ENCODE data around the gene PLIN4.

Gene PLIN4

DNA sequence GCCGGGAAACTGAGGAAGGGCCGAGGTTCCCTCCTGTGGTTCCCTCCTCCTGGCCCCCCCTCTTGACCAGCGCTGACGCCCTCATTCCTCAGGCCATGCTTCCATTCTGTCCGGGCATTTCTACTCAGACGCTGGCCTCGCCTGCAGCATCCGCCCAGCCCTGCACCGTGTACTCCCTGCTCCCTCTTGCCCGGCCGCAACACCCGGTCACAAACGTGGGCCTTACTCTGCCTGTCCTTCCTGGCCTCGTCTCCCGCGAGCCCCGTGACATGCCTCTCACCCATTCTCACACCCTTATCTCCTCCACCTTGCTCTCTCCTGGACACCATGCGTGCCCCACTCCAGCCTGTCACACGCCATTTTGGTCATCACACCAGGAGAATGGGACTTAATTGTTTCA, 34.9 kb downstream of the PLIN4 start:
- no peak for DNase-seq

DNA sequence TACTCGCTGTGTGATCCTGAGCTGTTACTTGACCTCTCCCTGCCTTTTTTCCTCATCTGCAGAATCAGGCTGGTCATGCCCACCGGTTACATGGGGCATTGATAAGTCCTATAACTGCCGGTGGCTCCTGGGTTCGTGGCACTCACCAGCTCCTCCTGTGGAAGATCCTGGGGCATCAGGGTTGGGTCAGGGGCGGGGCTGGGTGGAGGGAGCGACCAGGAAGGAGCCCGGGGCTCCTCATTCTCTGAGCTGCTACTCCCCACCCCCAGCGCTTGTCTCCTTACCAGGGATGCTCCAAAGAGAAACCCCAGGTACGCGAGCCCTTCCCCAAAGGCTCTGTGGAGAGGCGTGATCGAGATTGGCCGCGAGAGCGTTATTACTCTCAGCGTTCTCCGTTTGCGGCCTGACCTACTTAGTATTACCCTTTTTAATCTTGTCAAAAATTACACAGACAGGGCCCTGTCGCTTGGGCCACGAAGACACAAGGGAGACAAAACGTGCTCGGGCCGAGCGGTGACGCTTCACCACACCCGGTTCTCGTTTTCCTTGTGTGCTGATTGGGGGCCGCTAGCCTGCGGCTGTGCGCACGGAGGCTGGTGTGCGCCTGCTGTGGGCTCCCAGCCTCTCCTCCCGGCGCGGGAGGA, 35.4 kb downstream of the PLIN4 start:
- DNase-seq = no peak

GRCh38 chr19:4477034-4477801, 41.1 kb downstream of the PLIN4 start:
- no peak for DNase-seq

GRCh38 chr19:4474514-4475022, 43.7 kb downstream of the PLIN4 start:
- peak; percentile 42 to 65 for DNase-seq

DNA sequence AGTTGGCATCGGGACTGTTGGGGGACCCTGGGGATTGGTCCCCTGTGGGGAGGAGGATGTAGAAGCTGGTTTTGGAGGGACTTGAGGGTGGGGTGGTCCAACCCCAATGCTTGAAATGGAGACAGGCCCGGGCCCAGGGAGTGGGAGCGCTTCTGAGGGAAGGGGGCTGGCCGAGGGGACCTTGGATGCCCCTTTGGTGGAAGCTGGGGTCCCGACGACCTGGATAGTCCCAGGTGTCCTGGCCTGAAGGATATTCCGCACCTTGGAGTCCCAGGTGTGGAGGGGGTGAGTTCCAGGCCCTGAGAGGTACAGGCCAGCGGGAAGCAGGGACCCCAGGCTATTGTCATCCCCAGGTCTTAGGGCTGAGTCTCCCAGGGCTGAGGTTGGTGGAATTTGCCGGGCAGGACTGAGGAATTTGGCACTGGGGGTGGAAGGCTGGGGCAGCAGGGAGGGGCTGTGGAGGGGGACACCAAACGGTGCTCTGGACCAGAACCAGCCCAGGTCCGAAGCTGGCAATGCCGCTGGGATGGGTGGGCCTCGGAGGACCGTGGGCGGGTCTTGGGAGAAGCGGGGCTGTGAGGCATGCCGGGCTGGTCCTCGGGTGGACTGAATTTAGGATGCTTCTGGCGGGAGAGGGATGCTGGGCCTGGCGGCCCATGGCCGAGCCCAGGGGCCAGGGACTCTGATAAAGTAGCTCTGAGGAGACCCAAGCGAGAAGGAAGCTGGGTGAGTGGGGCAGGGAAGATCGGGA, 44.3 kb downstream of the PLIN4 start:
- no peak for DNase-seq

DNA sequence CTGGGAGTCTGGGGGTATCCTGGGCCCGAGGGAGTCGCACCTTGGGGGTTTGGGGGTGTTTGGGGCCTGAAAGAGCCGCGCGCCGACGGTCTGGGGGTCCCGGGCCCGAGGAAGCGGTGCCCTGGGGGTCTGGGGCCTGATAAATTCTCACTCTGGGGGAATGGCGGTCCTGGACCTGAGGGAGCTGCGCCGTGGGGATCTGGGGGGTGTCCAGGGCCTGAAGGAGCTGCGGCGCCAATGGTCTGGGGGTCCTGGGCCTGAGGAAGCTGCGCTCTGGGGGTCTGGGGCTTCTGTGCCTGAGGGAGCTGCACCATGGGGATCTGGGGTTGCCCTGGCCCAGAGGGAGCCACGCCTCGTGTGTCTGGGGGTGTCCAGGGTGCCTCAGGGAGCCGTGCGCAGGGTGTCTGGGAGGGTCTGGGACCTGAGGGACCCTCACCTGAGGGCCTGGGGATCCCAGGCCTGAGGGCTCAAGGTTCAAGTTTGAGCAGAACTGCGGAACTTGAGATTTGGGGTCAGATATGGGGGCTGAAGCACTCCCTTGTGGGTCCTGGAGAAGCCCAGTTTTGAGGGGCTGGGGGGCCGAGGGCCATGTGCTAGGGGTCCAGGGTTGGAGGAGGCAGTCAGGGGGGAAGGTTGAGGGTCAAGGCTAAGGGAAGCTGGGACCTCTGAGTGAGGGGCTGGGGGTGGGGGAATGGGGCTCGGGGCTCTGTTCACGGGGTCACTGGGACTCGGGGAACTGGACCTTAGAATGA, 45.1 kb downstream of the PLIN4 start:
- no peak for DNase-seq

DNA sequence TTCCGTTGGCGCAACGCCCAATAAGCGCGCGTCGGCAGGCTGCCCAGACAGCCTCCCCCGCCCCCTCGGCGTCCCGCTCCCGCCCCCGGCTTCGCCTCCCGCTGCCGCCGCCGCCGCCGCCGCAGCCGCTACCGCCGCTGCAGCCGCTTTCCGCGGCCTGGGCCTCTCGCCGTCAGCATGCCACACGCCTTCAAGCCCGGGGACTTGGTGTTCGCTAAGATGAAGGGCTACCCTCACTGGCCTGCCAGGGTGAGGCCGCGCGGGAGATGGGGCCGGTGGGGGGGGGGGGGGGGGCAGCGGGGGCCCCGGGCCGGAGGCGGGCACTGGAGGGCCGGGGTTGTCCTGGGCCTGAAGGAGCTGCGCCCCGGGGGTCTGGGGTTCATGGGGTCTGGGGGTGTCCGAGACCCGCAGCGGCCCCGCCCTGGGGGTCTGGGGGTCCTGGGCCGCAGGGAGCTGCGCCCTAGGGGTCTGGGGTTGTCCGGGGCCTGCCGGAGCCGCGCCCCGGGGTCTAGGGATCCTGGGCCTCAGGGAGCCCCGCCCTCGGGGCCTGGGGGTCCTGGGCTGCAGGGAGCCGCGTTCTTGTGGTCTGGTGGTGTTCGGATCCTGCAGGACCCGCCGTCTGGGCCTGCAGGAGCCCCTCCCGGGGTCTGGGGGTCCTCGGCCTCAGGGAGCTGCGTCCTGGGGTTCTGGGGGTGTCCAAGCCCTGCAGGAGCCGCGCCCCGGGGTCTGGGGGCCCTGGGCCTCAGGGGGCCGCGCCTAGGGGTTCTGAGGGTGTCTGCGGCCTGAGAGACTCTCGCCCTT, 45.9 kb downstream of the PLIN4 start, which contains the start of gene HDGFL2:
Gene HDGFL2 (plus strand): TSS at position 124 of the 801 bp plus-strand sequence. CDS start 54 bp downstream, at position 178.
- no peak for DNase-seq

GRCh38 chr19:4471403-4472173, 46.7 kb downstream of the PLIN4 start:
- DNase-seq = peak; percentile 99 to 100

- DNase-seq = no peak
Observed at GRCh38 chr19:4467835-4468234, 50.5 kb downstream of the PLIN4 start.

DNA sequence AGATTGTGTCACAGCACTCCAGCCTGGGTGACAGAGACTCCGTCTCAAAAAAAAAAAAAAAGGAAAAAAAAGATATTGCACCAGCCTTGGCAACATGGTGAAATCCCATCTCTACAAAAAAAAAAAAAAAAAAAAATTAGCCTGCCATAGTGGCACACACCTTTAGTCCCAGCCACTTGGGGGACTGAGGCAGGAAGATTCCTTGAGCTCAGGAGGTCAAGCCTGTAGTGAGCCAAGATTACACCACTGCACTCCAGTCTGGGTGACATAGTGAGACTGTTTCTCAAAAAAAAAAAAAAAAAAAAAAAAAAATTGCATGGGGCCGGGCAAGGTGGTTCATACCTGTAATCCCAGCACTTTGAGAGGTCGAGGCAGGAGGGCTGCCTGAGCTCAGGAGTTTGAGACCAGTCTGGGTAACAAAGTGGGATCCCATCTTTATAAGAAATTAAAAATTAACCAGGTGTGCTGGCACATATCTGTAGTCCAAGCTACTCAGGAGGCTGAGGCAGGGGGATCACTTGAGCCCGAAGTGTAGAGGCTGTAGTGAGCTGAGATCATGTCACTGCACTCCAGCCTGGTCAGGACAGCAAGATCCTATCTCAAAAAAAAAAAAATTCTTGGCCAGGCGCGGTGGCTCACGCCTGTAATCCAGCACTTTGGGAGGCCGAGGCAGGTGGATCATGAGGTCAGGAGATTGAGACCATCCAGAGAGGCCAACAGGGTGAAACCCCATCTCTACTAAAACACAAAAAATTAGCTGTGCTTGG, 53.3 kb downstream of the PLIN4 start:
- no peak for DNase-seq

- peak; percentile 92 to 95 for DNase-seq
Observed at GRCh38 chr19:4457654-4458395, 60.5 kb downstream of the PLIN4 start, which contains the start of gene UBXN6. Gene UBXN6, minus strand, starts transcription at chr19:4457794. Its CDS starts 97 bp downstream, at chr19:4457697.

DNA sequence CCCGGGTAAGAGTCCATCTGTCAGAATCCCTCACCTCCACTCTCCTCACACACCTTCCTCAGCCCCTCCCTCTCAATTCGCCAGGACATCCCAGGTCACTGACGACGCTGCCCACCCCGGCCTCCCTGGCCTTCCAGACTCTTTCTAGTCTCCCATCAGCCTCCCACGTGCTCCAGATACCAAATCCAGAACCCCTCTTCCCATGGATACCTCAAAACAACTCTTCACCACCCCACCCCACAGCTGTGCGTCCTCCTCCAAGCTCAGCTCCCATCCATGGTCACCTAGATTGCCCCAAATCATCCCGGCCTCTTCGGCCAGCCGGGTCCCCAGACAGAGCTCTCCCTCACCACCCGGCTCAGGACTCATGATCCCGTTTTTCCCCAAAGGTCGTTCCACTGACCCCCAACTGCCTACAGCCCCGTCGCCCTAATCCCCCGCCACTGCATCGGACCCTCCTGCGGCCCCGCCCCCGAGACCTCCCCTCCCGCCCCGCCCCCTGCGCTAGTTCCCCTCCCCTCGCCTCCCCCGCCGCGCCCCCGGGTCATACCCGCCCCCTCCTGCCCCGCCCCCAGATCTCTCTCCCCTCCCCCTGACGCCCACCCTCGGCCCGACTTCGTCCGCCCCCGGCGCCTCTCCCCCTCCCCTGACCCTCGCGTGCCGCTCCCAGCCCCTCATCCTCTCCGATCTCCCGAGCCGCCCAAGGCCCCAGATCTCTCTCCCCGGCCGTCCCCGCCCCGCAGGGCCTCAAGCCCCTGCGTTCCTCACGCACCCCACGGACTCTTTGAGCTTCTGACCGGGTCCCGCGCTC, 61.2 kb downstream of the PLIN4 start:
- peak; percentile 31 to 39 for DNase-seq

- DNase-seq = no peak
Observed at GRCh38 chr19:4456476-4456842, 61.8 kb downstream of the PLIN4 start.

DNA sequence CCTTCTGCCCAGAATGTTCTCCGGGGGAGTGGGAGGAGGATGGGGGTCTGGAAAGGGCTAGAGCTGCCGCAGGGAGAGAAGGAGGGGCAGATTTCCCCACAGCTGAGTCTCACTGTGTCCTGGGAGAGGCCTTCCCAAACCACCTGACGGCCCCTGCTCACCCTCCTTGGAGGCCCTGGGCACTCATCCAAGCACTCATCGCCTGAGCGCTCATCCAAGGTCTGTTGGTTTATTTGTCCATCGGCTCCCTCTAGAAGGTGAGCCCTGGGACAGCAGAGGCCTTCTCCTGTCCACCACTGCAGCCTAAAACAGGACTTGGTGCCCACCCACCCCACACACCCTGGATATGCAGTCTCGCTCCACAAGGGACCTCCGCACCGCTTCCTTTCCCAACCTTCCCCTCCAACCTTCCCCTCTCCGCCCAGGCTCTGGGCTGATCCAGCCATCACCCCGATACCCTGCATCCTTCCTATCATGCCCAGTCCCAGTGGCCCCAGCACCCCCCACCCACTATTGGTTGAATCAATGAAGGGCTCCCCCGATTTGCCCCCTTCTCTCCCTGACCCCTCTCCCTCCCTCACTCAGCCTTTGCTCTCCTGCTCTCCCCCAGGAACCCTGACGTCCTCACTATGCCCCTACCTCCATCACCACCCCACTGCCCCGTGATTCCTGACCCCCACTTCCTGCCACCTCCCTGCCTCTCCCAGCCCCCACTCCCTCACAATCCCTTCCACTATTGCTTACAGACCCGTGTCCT, 62.4 kb downstream of the PLIN4 start:
- DNase-seq = no peak

DNA sequence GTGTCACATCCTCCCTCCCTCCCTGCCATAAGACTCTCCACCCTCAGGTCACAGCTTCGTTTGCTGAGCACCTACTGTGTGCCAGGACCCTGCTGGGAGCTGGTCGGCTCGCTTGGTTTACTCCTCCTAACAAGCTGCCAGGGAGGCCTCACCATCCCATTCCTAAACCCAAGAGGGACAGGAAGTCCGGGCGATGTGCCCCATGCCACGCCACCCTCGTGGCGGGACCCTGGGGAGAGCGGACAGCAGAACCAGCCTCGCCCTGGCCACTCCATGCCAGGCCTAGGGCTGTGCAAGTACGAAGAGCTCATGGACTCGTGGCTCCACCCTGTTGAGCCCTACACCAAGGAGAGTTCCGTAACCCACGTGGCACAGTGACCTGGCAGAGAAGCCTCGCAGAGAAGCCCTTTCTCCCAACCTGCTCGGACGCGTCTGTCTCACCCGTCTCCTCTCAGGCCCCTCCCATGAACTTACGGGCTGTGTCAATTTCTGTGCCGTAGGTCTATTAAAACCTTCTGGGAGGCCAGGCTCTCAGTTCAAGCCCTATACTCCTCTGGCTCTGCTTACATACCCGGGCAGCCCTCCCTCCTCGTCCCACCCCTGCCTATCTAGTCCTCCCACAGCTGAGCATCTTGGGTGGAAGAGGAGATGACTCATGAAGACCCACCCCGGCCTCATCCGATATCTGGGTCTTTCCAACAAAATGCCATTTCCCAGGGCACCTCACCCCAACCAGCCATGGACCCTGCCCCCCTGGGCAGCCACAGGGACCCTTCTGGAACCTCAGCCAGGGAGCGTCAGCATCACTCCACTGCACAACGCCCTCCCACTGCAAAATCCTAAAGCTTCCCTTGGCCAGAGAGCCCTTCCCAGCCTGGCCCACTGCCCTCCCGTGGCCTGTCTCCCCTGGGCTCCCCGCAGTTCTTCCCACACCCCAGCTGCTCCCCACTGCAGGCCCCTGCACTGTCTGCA, 63.3 kb downstream of the PLIN4 start:
- DNase-seq = no peak
